ENCODE results near the gene SF3B2. TPM values are rescaled to one million over a fixed set of nuclear protein-coding genes. Genes with fewer than 3 reads are reported as not detected.

SF3B2 gene
- total RNA-seq, 2 donors from 2014 or later: 209 to 254 TPM

DNA sequence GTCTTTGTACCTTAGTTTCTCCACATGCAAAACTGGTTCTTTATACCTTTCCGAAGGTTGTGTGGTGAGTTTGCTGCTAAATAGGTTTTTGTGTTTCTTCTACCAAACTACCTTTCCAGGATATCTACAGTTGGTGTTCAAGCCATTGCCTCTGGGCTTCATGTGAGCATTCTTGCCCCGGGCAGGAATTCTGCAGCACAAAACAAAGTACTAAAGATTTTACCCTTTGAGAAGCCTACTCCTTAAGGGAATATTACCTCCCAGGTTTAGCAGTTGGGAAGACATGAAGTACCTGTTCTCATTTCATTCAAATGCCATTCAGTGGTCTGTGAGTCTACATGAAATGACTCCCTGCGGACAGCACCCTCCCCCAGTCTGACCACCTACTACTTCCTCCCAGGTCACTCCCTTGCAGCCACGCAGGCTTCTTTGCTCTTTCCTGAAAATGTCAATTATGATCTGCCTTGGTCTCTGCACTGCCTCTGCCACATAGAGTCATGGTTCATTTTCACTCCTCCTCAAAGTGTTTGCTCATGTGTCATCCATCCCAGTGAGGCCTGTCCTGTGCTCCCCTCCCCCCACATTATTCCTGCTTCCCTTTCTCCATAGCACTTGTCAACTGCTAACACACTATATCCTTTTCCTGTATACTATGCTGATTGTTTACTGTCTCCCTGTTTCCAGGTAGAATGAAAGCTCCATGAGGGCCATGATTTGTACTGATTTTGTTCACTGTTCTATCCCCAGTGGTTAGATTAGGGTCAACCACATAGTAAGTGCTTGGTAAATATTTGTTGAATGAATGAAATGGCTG is 54.8 kb downstream of the SF3B2 start:
- Mint-ChIP-seq H3K36me3 (ENCODE audit: low read depth) (peaks cover 3% of the 10 kb centered on the region), H3K27ac (no peak overlapping the region), H3K9me3 (no peaks in the 10 kb centered on the region), H3K27me3 (ENCODE audit: insufficient read depth) (no peaks in the 10 kb centered on the region), H3K4me3 (no peak overlapping the region), H3K4me1 (peaks cover 23% of the 10 kb centered on the region)
- Histone ChIP-seq H3K4me1 (ENCODE audit: control insufficient read depth, insufficient read depth, low read length) (no peaks in the 10 kb centered on the region), H3K27ac (ENCODE audit: low read depth, low read length) (no peak overlapping the region), H3K27me3 (ENCODE audit: control insufficient read depth, insufficient read depth, low read length, poor library complexity, severe bottlenecking) (no peaks in the 10 kb centered on the region), H3K36me3 (ENCODE audit: control insufficient read depth, insufficient read depth, low read length) (no peaks in the 10 kb centered on the region), H3K9ac (ENCODE audit: extremely low read depth, low read length, poor library complexity, severe bottlenecking) (no peak overlapping the region), H3K4me3 (ENCODE audit: low read length) (no peak overlapping the region), H3K9me3 (ENCODE audit: control insufficient read depth, low read length) (no peaks in the 10 kb centered on the region)
- TF ChIP-seq, protein P1, sequence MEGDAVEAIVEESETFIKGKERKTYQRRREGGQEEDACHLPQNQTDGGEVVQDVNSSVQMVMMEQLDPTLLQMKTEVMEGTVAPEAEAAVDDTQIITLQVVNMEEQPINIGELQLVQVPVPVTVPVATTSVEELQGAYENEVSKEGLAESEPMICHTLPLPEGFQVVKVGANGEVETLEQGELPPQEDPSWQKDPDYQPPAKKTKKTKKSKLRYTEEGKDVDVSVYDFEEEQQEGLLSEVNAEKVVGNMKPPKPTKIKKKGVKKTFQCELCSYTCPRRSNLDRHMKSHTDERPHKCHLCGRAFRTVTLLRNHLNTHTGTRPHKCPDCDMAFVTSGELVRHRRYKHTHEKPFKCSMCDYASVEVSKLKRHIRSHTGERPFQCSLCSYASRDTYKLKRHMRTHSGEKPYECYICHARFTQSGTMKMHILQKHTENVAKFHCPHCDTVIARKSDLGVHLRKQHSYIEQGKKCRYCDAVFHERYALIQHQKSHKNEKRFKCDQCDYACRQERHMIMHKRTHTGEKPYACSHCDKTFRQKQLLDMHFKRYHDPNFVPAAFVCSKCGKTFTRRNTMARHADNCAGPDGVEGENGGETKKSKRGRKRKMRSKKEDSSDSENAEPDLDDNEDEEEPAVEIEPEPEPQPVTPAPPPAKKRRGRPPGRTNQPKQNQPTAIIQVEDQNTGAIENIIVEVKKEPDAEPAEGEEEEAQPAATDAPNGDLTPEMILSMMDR (conservative IDR thresholded peaks at IDR 0.05): no peak
- no peak for DNase-seq
- WGBS, 2 experiments (ENCODE audit: insufficient coverage in 1 of 2, insufficient read length in 1 of 2): 81 to 85% methylated on average over 2 to 4 of the region's 4 CpGs

DNA sequence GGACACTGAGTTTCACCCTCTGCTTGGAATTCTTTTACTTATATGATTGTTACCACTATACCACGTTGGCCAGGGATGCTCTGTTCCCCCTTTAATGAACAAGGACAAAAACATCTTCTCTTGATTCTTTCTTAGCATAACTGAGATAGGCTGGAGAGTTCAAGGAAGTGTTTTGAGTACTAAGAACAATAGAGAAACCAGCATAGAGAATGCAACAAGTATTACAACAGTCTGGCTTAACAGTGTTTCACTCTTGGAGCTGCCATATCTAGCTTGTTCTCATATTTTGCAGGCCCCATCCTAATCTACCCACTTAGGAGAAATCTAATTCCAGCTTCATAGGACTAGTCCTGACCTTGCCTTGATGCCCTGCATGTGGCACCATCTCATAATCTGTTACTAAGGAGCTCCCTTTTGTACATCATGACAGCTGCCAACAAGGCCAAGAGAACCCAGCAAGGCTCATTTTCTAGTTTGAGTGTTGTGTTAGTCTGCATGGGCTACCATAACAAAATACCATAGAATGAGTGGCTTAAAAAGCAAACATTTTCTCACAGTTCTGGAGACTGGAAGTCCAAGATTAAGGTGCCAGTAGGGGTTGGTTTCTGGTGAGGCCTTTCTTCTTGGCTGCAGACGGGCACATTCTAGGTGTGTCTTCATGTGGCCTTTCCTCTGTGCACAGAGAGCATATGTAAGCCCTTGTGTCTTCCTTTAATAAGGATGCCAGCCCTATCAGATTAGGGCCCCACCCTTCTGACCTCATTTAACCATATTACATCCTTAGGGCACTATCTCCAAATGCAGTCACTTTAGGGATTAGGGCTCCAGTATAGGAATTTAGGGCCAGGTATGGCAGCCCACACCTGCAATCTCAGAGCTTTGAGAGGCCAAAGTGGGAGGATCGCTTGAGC is 55.7 kb downstream of the SF3B2 start:
- TF ChIP-seq, protein P1 (conservative IDR thresholded peaks at IDR 0.05): no peak
- no peak overlapping the region for H3K27ac ChIP-seq (ENCODE audit: low read depth, low read length)
- H3K4me1 ChIP-seq (ENCODE audit: control insufficient read depth, insufficient read depth, low read length): no peaks in the 10 kb centered on the region
- H3K27me3 ChIP-seq (ENCODE audit: control insufficient read depth, insufficient read depth, low read length, poor library complexity, severe bottlenecking): no peaks in the 10 kb centered on the region
- no peaks in the 10 kb centered on the region for H3K36me3 ChIP-seq (ENCODE audit: control insufficient read depth, insufficient read depth, low read length)
- Mint-ChIP-seq H3K36me3 (ENCODE audit: low read depth) (peaks cover 3% of the 10 kb centered on the region), H3K9me3 (no peaks in the 10 kb centered on the region), H3K4me3 (no peak overlapping the region), H3K27me3 (ENCODE audit: insufficient read depth) (no peaks in the 10 kb centered on the region), H3K4me1 (peaks cover 30% of the 10 kb centered on the region), H3K27ac (no peak overlapping the region)
- no peak overlapping the region for H3K9ac ChIP-seq (ENCODE audit: extremely low read depth, low read length, poor library complexity, severe bottlenecking)
- H3K9me3 ChIP-seq (ENCODE audit: control insufficient read depth, low read length): no peaks in the 10 kb centered on the region
- no peak for DNase-seq
- WGBS, 2 experiments (ENCODE audit: insufficient coverage in 1 of 2, insufficient read length in 1 of 2): 83% methylated on average over 1 to 3 of the region's 3 CpGs
- H3K4me3 ChIP-seq (ENCODE audit: low read length): no peak overlapping the region

DNA sequence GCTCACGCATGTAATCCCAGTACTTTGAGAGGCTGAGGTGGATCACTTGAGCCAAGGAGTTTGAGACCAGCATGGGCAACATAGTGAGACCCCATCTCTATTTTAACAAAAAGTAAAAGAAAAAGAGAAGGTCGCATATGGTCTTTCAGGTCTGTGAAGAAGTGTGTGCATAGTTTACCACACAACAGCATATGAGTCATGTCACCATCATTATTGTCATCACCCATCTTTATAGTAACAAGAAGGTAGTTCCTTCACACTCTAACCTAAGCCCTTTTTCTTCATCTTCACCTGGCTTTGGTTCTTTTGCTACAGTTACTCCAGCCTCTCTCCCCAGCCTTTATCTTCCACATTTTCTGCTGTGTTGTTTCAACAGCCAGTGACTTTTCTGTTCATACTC is 57.1 kb downstream of the SF3B2 start:
- H3K4me3 ChIP-seq (ENCODE audit: low read length): no peak overlapping the region
- no peak for DNase-seq
- no peaks in the 10 kb centered on the region for H3K4me1 ChIP-seq (ENCODE audit: control insufficient read depth, insufficient read depth, low read length)
- Mint-ChIP-seq H3K36me3 (ENCODE audit: low read depth) (no peaks in the 10 kb centered on the region), H3K4me1 (peaks cover 30% of the 10 kb centered on the region), H3K27ac (no peak overlapping the region), H3K4me3 (no peak overlapping the region), H3K9me3 (no peaks in the 10 kb centered on the region), H3K27me3 (ENCODE audit: insufficient read depth) (no peaks in the 10 kb centered on the region)
- no peaks in the 10 kb centered on the region for H3K27me3 ChIP-seq (ENCODE audit: control insufficient read depth, insufficient read depth, low read length, poor library complexity, severe bottlenecking)
- no peak overlapping the region for H3K9ac ChIP-seq (ENCODE audit: extremely low read depth, low read length, poor library complexity, severe bottlenecking)
- no peaks in the 10 kb centered on the region for H3K9me3 ChIP-seq (ENCODE audit: control insufficient read depth, low read length)
- WGBS, 2 experiments (ENCODE audit: insufficient coverage in 1 of 2, insufficient read length in 1 of 2): 100% methylated on average over 2 of the region's 2 CpGs; no CpG with 5 or more reads in 1 of the 2 experiments
- TF ChIP-seq, protein P1 (conservative IDR thresholded peaks at IDR 0.05): no peak
- H3K36me3 ChIP-seq (ENCODE audit: control insufficient read depth, insufficient read depth, low read length): no peaks in the 10 kb centered on the region
- no peak overlapping the region for H3K27ac ChIP-seq (ENCODE audit: low read depth, low read length)
